ENCODE results near the gene TMEM26.

Gene TMEM26

DNA sequence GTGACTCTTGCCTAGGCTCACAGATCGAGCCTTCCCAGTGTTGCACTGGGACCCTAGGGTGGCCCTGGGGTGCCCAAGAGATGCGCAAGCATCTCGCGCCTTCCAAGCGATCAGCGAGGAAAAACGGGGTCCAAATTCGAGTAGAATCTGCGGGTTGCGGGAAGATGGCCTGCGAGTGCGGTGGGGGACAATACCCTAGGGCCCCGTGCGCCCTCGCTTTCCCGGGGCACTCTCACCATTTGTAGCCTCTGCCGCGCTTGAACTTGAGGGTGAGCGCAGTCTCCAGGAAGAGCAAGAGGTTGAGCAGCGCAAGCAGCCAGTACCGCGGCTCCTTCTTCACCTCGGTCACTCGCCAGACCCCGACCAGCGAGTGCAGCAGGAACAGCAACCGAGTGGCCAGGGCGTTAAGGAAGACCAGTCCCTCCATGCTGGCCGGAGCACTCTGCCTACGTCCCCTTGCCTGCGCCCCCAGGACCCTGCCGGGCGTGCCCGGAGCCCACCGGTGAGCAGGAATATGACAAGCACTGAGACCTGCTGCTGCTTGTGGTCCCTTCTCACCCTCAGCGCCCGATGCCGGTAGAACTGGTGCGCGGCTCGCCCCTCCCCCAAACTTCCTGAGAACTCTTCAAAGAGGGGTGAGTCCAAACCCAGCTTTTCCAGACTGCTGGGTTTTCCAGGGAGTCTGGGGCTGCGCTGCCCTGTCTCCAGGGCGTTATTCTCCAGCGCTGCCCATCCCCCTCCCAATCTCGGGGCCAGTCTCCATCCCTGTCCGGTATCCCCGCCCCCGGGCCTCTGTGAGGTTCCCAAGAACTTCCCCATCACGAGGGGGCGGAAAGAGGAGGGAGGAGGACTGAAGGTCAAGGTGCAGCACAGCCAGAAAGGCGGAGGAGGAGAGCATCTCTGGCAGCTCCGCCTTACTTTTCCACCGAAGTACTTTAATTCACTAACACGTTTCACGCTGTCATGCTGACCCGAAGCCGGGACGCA is at the start of gene TMEM26:
Gene TMEM26 (minus strand): TSS at position 727 of the 987 bp plus-strand sequence. CDS start 300 bp downstream, at position 427.
- no peak for DNase-seq (ENCODE audit: low spot score)

DNA sequence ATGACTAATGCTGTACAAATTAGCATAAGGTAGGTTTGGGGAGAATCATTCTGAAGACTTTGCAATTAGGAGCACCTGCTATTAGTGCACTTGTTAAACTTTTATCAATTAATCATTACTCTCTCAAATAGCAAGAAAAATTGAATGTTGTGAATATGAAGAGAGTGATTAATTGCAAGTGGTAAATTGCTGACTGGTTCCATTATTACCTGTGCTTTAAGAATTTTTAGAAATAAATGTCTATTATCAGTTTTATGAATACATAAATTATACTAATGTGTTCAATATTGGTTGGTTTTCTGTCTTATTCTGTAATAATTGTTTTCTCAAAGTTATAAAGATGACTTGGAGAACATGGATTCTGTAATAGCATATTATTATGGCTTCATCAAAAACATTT is 47.3 kb upstream of the TMEM26 start:
- DNase-seq (ENCODE audit: low spot score): no peak

DNA sequence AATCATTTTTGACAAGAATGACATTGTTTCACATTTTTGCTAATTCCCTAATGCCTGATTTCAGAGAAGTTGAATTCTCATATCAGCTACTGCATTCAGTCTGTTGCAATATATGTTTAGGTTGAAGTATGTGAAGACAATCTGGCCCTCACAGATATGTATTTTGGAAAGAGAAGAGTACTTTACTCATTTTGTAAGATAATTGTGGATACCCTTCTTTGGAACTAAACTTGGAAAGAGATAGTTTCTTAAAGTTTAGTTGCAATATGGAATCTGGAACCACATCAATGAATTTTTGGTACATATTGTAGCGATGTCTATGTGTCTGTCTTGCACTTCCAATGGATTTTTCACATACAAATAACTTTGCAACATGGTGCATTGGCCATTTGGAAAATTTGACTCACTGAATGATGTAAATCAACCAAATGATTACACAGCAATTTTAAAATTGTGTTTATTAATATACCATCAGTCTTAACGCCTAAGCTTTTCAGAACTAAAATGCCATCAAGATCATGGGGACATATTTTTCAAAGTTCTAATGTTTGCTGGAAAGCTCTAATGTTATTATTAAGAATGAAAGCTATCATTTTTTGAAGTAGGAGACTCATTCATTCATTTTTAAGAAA is 39.3 kb upstream of the TMEM26 start:
- DNase-seq (ENCODE audit: low spot score): no peak

DNA sequence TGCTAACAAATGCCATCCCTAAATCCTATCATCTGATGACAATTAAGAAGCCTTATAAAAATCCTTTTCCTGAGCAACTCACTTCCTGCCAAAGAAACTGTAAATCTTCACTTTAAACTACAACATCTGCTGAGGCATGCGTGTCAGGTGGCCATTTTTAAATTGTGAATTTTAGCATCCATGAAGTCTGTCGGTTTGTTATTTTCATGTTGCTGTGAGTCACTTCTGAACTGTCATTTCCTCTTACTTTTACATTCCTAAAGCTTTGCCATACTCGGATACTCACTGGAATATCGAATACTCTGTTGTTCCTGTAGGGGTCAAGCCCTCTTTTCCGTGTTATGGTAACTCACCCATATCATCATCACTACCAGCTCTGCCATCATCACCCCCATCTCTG is 34.3 kb upstream of the TMEM26 start:
- no peak for DNase-seq (ENCODE audit: low spot score)

DNA sequence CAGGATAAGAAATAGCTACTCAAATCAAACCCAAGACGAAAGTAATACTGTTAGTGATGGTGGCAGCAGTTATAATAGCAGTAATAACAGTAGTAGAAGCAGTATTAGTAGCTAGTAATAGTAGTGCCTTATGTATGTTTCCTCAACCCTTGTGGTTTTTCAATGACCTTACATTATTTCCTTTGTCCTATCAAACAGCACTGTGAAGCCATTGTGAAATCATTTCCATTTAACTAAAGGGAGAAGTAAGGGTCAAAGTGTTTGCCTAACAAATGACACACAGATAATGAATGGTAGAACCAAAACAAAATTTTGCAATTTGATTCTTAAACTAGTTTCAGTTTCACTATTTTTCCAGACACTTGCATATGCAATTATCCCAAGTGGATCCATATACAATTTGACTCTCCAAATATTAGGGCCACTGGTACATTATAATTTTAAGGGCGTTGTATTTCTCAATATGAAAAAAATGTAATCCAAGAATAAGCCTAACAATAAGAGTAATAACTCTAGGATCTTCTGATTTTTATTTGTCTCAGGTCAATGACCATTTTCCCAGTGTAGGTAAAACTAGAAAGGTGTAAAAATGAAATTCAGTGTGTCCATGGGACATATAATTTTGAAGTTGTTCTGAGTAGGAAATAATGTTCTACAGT is 33.7 kb upstream of the TMEM26 start:
- no peak for DNase-seq (ENCODE audit: low spot score)

DNA sequence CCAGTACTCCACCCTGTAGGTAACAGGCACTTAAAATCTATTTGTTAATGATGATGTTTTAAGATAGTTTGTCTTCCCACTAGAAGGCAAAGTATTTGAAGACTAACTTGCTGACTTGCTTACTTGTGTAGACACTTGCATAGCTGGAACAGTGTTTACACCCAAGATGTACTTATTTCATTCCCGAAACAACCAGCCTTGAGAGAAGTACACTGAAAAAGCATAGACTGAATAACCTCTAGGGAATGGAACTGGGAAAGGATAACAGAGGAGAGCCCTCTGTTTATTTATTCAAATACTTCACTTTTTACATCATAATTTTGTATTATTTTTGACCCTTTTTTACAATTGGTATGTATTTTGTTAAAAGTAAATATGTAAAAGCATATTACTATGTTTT is 33.1 kb upstream of the TMEM26 start:
- no peak for DNase-seq (ENCODE audit: low spot score)

DNA sequence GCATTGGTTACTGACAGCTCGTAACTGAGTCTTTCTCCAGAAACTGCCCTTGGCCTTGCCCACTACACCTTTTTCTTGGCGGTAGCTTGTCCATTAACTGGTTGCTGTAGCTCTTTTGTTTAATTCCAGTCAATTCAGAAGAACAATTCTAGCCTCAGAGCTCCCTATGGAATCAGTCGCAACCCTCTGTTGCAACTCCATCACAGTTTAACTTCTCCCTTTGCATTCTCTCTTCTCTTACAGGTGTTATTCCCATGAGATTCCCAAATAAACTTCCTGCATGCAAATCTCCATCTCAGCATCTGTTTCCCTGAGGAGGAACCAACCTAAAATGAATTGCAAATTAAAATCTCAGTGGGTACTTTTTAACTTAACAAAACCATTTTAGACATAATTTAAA is 28.4 kb upstream of the TMEM26 start:
- DNase-seq (ENCODE audit: low spot score): no peak

DNA sequence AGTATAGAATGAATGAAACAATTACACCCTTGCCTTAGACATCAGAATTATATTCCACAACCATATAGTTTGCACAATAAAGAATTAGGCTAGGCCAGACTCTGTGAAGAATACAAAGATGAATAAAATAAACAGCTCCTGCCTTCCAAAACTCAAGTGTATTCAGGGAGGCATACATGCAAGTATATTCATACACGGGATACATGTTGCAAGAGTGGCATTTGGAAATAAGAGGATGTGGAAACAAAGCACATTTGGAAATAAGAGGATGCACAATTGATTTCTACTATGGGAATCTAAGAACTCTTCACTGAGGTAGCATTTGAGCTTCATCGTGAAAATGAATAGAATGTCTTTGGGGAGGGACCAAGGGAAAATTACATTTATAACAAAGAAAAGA is 27.0 kb upstream of the TMEM26 start:
- DNase-seq (ENCODE audit: low spot score): no peak

DNA sequence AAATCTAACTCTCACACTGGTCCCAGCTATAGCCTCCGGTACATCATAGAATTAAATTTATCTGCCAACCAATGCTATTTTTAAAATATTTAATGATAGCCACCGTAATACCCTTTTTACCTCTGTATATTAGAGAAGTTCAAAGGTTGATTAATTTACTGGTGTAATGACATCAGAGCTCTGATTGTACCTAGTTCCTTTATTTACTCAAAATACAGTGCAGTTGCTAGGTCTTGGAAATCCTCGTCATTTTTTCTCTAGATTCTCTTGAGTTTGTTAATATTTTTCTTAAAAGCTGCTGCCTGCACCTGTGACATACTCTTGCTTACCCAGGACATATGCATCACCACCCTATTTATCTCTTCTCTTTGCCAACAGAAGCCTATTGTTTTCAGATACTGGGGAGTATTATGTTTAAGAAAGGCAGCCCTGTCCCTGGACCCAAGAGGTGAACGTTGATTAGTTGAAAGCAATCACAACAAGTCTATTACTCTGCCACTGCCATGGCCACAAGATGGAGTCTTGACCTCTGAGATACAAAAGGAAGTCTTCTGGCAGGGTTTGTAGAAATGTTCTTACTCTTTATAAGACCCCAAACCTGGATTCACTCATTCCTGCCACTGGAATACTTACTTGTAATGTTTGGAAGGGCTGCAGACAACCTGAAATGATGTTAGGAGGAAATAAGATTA is 25.6 kb upstream of the TMEM26 start:
- peak; percentile 2 for DNase-seq (ENCODE audit: low spot score)

DNA sequence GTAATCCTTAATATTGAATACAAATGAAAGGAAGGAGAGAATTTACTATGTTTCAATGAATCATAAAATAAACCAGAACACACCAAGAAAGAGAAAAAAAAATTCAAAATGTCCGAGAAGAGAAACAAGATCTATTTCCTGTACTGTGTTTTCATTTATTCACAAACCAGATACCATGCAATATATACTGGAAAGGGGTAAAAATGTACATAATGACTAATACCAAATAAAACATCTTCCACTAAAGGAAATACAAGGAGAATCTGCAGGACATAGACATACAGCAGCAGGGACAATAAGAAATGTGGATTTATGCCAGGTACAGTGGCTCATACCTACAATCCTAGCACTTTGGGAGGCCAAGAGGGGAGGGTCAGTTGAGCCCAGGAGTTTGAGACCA is 24.3 kb upstream of the TMEM26 start:
- no peak for DNase-seq (ENCODE audit: low spot score)

DNA sequence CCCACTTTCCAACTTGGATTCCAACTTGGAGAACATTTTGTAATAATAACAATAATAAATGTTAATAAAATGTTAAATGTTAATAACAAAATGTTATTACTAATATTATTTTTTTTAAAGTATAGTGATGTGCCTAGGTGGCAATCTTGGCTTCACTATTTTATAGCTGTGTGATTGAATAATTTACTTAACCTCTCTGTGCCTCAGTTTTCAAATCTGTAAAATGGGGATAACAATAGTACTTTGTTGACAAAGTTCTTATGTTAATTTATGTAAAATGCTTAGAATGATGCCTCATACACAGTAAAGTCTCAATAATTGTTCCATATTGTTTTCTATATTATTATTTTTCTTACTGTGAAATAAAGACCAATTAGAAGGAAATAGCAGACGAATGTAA is 23.3 kb upstream of the TMEM26 start:
- DNase-seq (ENCODE audit: low spot score): no peak

DNA sequence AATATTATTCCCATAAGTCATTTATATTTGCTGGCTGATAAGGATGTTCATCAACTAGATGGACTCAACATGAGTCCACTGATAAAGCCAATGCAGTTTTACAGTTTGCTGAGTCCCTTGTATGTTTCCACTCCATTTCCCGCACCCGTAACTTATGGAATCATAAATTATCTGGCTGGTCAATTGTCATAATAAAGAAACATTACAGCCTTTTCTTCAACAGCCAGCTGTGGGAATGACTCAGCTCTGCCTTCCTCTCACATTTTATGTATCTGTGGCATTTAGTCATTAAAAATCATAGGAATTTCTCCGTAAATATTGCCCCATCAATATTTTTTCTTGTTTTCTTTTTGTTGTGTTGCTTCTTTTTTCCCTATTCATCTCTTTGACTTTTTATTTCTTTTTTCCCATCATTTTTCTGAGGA is 22.3 kb upstream of the TMEM26 start:
- DNase-seq (ENCODE audit: low spot score): peak; percentile 19

DNA sequence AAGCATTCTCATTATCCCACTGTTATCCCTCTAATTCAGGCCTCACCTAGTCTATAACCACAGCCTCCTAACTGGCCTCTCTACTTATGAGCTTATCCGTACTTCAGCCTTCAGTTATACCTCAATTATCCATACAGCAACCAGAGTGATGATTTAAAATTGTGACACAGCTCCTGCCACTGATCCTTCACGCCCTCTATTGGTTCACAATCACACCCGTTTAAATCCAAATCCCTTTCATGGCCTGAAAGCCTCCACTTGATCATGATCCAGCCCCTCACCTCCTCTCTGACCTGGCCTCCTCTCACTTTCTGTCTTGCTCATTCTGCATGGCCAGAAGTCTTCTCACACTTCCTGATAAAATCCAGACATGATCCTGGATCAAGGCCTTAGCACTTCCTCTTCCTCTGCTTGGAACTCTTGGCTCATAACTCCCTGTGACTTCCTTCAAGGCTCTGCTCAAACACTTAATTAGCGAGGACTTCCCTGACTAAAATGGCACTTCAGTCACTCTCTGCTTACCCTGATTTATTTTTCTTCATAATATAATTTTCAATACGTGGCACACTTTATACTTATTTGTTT is 19.0 kb upstream of the TMEM26 start:
- DNase-seq (ENCODE audit: low spot score): no peak

DNA sequence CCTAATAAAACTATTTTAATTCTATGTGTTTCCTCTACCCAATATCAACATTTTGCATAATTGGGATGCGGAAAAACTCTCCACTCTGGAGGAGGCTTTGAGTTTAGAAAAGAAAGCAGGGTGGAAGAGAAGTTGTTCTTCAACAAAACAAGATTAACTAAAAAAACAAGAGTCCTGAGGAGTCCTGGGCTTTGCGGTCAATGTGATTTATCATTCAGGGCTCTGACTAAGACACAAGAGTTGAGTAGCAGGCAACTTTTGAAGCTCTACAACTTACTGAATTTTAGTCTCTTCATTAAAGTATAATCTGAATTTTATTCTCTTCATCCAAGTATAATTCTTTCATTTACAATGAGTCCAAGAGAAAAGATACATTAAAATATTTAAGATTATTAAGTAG is 18.3 kb upstream of the TMEM26 start:
- DNase-seq (ENCODE audit: low spot score): no peak

DNA sequence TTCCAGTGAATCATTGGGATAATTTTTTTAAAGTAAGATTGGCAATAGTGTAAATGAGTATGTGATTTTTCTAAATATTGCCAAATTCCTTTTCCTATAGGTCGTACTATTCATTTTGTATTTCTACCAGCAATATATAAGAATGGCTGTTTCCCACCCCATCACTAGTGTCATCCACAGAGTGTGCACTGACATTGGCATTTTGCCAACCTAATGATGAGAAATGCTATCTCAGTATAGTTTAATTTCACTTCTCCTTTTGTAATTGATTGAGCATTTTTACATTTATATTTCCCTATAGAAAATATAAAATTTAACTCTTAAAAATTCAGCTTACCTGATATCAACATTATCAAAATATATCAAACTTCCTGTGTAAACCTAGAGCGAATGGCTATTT is 17.6 kb upstream of the TMEM26 start:
- no peak for DNase-seq (ENCODE audit: low spot score)

DNA sequence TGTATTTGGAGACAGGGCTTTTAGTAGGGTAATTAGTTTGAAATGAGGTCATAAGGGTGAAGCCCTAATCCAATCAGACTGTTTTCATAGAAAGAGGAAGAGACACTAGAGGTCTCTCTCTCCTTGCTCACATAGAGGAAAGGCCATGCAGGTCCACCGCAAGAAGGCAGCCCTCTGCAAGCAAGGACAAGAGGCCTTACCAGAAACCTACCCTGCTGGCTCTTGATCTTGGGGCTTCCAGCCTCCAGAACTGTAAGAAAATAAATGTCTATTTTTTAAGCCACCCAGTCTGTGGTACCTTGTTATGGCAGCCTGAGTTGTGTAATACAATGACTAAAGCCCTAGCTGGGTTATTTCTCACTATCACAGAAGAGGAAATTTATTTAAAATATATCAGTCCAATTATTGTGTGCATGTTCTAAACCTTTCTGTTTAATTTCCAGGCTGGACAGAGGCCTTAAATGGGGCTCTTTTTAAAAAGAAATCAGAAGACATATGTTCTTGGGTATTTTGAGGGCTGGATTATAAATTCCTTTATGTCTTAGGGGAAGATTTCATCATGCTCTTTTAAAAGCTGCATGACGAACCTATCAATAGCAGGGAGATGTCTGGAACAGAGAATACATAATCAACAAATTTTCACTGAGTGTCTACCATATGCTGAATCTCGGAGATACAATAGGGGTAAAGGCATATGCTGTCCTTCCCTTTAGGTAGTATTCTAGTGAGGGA is 12.9 kb upstream of the TMEM26 start:
- no peak for DNase-seq (ENCODE audit: low spot score)

DNA sequence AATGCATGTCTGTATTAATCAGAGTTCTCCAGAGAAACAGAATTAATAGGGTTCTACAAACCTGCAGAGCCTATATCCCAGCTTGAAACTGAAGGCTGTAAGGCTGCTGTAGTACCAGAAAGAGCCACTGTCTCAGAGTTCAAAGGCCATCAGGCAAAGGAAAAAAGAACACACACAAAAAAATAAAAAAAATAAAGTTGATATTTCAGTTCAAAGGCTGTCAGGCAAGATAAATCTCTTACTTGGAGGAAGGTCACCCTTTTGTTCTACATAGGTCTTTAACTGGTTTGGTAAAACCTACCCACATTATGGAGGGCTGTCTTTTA is 12.0 kb upstream of the TMEM26 start:
- no peak for DNase-seq (ENCODE audit: low spot score)

DNA sequence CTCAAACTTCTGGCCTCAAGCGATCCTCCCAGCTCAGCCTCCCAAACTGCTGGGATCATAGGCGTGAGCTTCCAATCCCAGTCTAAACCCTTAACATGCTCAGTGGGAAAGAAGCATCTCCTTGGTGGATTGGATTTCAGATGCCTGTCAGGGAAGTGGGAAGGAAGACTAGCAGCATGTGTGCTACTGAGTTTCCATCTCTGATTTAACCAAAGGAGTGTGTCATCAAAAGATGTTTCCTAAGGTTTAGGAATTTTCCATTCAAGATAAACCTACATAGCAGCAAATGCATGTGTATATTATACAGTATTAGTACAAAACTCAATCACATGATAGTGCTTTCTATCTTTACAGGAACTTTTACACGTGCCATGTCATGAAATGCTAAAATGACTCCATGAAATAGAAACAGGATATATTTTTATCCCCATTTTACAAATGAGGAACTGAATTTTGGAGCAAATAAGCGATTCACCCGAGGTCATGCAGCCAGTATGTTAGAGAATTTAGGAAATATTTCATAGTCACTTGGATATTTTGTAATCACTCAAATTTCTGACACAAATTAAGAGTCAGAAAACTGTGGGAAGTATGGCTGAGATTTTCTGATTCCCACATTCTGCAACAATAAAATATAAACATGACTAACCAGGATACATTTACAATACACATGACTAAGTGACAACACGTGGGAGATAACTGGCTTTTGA is 11.4 kb upstream of the TMEM26 start:
- DNase-seq (ENCODE audit: low spot score): no peak

DNA sequence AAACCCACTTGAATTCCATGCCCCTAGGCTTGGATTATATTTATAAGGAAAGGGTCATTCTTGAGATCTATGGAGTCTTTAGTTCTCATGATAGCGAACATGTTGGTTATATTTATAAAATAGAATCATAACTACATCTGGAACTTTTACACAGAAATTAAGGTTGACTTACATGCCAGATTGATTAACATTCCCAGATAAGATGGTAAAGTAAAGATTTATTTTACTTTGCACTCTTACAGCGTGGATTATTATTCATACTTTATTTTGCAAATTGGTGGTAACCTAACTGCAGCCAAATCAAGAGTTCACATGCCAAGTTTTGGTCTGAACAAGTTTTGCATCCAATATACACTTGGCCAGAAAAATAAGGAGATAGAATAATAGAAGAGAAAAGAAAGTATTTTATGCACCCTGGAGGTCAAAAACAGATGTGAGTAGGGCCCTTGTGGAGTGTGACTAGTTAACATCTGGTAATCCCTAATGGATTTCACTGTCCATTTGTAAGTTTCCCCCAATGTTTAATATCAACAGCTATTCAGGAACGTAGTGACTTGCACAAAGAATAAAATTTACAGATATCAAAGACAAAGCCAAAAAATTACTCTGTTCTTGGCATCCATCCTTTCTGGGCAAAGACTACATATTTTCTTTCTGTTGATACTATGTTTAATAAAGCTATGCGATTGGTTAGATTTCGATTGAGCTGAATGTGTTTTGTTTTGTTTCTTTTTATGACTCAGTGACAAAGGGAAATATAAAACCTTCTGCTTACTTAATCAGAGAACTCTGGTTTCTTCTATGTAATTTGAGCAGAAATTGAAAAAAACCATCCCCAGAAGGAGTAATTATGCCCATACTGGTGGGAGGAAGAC is 10.1 kb upstream of the TMEM26 start:
- no peak for DNase-seq (ENCODE audit: low spot score)

DNA sequence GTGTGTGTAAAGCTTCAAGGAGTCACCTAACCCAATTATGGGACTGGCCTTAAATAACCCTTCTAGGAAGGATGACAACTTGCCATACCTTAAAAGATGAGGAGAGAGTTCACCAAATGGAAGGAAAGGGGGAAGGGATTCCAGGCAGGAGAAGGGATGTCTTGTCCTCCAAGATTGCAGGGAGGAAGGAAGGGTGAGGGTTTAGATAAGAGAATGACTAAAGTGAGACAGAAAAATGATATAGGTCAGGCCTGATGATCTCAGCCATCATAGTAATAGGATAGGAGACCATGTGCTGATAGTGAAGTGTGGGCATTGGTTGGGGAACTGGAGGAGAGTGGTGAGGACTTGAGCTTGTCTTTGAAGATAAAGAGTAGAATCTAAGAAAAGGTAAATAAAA is 7.7 kb upstream of the TMEM26 start:
- no peak for DNase-seq (ENCODE audit: low spot score)

All from COLO829 (cell line).